ENCODE measurements around the gene LPA. TPM values are rescaled to one million over a fixed set of nuclear protein-coding genes. Genes with fewer than 3 reads are reported as not detected.
A peak's percentile ranks its signal among the peaks of the same experiment; 100 is the strongest.
"Not testable (repeated sequence)": the region's sequence is repeated elsewhere in the genome, so short reads cannot be mapped to it uniquely, and the experiment has no call there.

Gene LPA
- total and polyA plus RNA-seq, 2 donors, result 0.05 to 0.14 TPM

- Histone ChIP-seq H3K9me3 (ENCODE audit: control insufficient read depth in 2 of 2, insufficient read depth in 1 of 2, low read length in 1 of 2) (peaks cover 0 to 14% of the 10 kb centered on the region in 2 donors), H3K36me3 (ENCODE audit: control insufficient read depth in 2 of 2, insufficient read depth in 2 of 2, low read length in 1 of 2) (no peaks in the 10 kb centered on the region), H3K27ac (ENCODE audit: low read depth in 1 of 2, low read length in 1 of 2) (no peak overlapping the region), H3K27me3 (ENCODE audit: control insufficient read depth in 2 of 2, insufficient read depth in 1 of 2, low read length in 1 of 2) (no peaks in the 10 kb centered on the region), H3K4me1 (ENCODE audit: control insufficient read depth in 2 of 2, insufficient read depth in 2 of 2, low read length in 2 of 2) (no peaks in the 10 kb centered on the region), H3K4me3 (ENCODE audit: low read length in 2 of 2) (no peak overlapping the region)
- 94% methylated on average over 5 of the region's 5 CpGs for WGBS
- no peak for DNase-seq (ENCODE audit: low read depth in 6 of 9, low spot score in 9 of 9)
Observed at GRCh38 chr6:160692369-160692959, 28.4 kb upstream of the LPA start.

- no peaks in the 10 kb centered on the region for H3K4me1 ChIP-seq (ENCODE audit: control insufficient read depth in 2 of 2, insufficient read depth in 2 of 2, low read length in 2 of 2)
- H3K36me3 ChIP-seq (ENCODE audit: control insufficient read depth in 2 of 2, insufficient read depth in 2 of 2, low read length in 1 of 2), result no peaks in the 10 kb centered on the region
- H3K27me3 ChIP-seq (ENCODE audit: control insufficient read depth in 2 of 2, insufficient read depth in 1 of 2, low read length in 1 of 2), result no peaks in the 10 kb centered on the region
- 92% methylated on average over 5 of the region's 5 CpGs for WGBS
- peaks cover 0 to 14% of the 10 kb centered on the region in 2 donors for H3K9me3 ChIP-seq (ENCODE audit: control insufficient read depth in 2 of 2, insufficient read depth in 1 of 2, low read length in 1 of 2)
- no peak overlapping the region for H3K27ac ChIP-seq (ENCODE audit: low read depth in 1 of 2, low read length in 1 of 2)
- no peak overlapping the region for H3K4me3 ChIP-seq (ENCODE audit: low read length in 2 of 2)
- no peak for DNase-seq (ENCODE audit: low read depth in 6 of 9, low spot score in 9 of 9)
Observed at GRCh38 chr6:160691617-160692016, 27.5 kb upstream of the LPA start.

GRCh38 chr6:160690458-160690857, 26.4 kb upstream of the LPA start:
- 91% methylated on average over 9 of the region's 9 CpGs for WGBS
- Histone ChIP-seq H3K9me3 (ENCODE audit: control insufficient read depth in 2 of 2, insufficient read depth in 1 of 2, low read length in 1 of 2) (peaks cover 0 to 14% of the 10 kb centered on the region in 2 donors), H3K36me3 (ENCODE audit: control insufficient read depth in 2 of 2, insufficient read depth in 2 of 2, low read length in 1 of 2) (no peaks in the 10 kb centered on the region), H3K4me1 (ENCODE audit: control insufficient read depth in 2 of 2, insufficient read depth in 2 of 2, low read length in 2 of 2) (no peaks in the 10 kb centered on the region), H3K27ac (ENCODE audit: low read depth in 1 of 2, low read length in 1 of 2) (no peak overlapping the region), H3K27me3 (ENCODE audit: control insufficient read depth in 2 of 2, insufficient read depth in 1 of 2, low read length in 1 of 2) (no peaks in the 10 kb centered on the region), H3K4me3 (ENCODE audit: low read length in 2 of 2) (no peak overlapping the region)
- DNase-seq (ENCODE audit: low read depth in 6 of 9, low spot score in 9 of 9), result no peak

DNA sequence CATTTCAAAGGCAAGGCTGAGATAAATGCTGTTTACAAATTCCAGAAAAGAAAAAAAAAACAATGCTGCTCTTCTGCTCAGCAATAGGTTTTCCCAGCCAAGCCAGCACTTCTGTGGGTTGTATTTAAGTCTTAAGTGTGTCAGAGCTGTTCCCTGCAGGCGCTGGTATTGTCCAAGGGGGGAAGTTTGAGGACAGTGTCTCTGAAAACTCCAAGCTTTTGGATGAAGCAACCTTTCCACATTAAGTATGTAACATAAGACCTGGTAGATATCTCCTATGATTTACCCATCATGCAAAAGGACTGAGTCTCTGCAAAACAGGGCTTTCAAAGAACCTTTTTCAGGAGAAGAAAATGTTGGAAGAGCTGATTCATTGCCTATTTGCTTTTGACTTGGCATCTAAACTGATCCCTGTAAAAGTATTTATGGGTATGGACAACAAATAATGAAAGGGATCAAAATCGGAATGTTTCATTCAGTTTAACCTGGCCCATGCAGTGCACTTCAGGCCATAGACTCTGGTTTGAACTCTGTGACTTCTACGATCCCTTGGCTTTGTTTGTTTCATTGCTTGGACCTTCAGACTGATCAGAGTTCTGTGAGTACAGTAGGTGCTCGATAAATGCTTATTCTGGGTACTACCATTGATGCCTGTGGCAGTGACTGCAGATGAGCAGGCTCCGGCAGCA, 21.8 kb upstream of the LPA start:
- Histone ChIP-seq H3K4me3 (ENCODE audit: low read length in 2 of 2) (no peak overlapping the region), H3K27ac (ENCODE audit: low read depth in 1 of 2, low read length in 1 of 2) (no peak overlapping the region), H3K27me3 (ENCODE audit: control insufficient read depth in 2 of 2, insufficient read depth in 1 of 2, low read length in 1 of 2) (no peaks in the 10 kb centered on the region), H3K36me3 (ENCODE audit: control insufficient read depth in 2 of 2, insufficient read depth in 2 of 2, low read length in 1 of 2) (no peaks in the 10 kb centered on the region), H3K9me3 (ENCODE audit: control insufficient read depth in 2 of 2, insufficient read depth in 1 of 2, low read length in 1 of 2) (peaks cover 0 to 11% of the 10 kb centered on the region in 2 donors), H3K4me1 (ENCODE audit: control insufficient read depth in 2 of 2, insufficient read depth in 2 of 2, low read length in 2 of 2) (no peaks in the 10 kb centered on the region)
- no peak for DNase-seq (ENCODE audit: low read depth in 6 of 9, low spot score in 9 of 9)
- WGBS, result 94% methylated on average over 5 of the region's 5 CpGs

DNA sequence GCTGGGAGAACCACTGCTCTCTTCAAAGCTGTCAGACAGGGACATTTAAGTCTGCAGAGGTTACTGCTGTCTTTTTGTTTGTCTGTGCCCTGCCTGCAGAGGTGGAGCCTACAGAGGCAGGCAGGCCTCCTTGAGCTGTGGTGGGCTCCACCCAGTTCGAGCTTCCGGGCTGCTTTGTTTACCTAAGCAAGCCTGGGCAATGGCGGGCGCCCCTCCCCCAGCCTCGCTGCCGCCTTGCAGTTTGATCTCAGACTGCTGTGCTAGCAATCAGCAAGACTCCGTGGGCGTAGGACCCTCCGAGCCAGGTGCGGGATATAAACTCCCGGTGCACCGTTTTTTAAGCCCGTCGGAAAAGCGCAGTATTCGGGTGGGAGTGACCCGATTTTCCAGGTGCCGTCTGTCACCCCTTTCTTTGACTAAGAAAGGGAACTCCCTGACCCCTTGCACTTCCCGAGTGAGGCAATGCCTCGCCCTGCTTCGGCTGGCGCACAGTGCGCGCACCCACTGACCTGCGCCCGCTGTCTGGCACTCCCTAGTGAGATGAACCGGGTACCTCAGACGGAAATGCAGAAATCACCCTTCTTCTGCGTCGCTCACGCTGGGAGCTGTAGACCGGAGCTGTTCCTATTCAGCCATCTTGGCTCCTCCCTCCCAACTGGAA, 21.2 kb upstream of the LPA start:
- DNase-seq (ENCODE audit: low read depth in 6 of 9, low spot score in 9 of 9); H3K4me1 ChIP-seq (ENCODE audit: control insufficient read depth in 2 of 2, insufficient read depth in 2 of 2, low read length in 2 of 2); H3K9me3 ChIP-seq (ENCODE audit: control insufficient read depth in 2 of 2, insufficient read depth in 1 of 2, low read length in 1 of 2); H3K4me3 ChIP-seq (ENCODE audit: low read length in 2 of 2); H3K27ac ChIP-seq (ENCODE audit: low read depth in 1 of 2, low read length in 1 of 2); H3K36me3 ChIP-seq (ENCODE audit: control insufficient read depth in 2 of 2, insufficient read depth in 2 of 2, low read length in 1 of 2); H3K27me3 ChIP-seq (ENCODE audit: control insufficient read depth in 2 of 2, insufficient read depth in 1 of 2, low read length in 1 of 2): not testable (repeated sequence)
- WGBS, result 97% methylated on average over 27 of the region's 32 CpGs

GRCh38 chr6:160679402-160679769, 15.3 kb upstream of the LPA start:
- 14% methylated on average over 14 of the region's 14 CpGs for WGBS
- H3K27ac ChIP-seq (ENCODE audit: low read depth in 1 of 2, low read length in 1 of 2), result no peak overlapping the region
- DNase-seq (ENCODE audit: low read depth in 6 of 9, low spot score in 9 of 9), result no peak
- H3K36me3 ChIP-seq (ENCODE audit: control insufficient read depth in 2 of 2, insufficient read depth in 2 of 2, low read length in 1 of 2), result no peaks in the 10 kb centered on the region
- no peak overlapping the region for H3K4me3 ChIP-seq (ENCODE audit: low read length in 2 of 2)
- no peaks in the 10 kb centered on the region for H3K9me3 ChIP-seq (ENCODE audit: control insufficient read depth in 2 of 2, insufficient read depth in 1 of 2, low read length in 1 of 2)
- H3K27me3 ChIP-seq (ENCODE audit: control insufficient read depth in 2 of 2, insufficient read depth in 1 of 2, low read length in 1 of 2), result peaks cover 0 to 8% of the 10 kb centered on the region in 2 donors
- H3K4me1 ChIP-seq (ENCODE audit: control insufficient read depth in 2 of 2, insufficient read depth in 2 of 2, low read length in 2 of 2), result no peaks in the 10 kb centered on the region

- DNase-seq (ENCODE audit: low read depth in 6 of 9, low spot score in 9 of 9), result no peak
- Histone ChIP-seq H3K4me3 (ENCODE audit: low read length in 2 of 2) (no peak overlapping the region), H3K9me3 (ENCODE audit: control insufficient read depth in 2 of 2, insufficient read depth in 1 of 2, low read length in 1 of 2) (no peaks in the 10 kb centered on the region), H3K27ac (ENCODE audit: low read depth in 1 of 2, low read length in 1 of 2) (peak overlapping the region in 1 of 2 donors; percentile 42), H3K36me3 (ENCODE audit: control insufficient read depth in 2 of 2, insufficient read depth in 2 of 2, low read length in 1 of 2) (no peaks in the 10 kb centered on the region), H3K4me1 (ENCODE audit: control insufficient read depth in 2 of 2, insufficient read depth in 2 of 2, low read length in 2 of 2) (no peaks in the 10 kb centered on the region), H3K27me3 (ENCODE audit: control insufficient read depth in 2 of 2, insufficient read depth in 1 of 2, low read length in 1 of 2) (peaks cover 0 to 8% of the 10 kb centered on the region in 2 donors)
- 21% methylated on average over 42 of the region's 42 CpGs for WGBS
Observed at GRCh38 chr6:160678744-160679401, 14.8 kb upstream of the LPA start.

GRCh38 chr6:160678230-160678629, 14.2 kb upstream of the LPA start:
- Histone ChIP-seq H3K36me3 (ENCODE audit: control insufficient read depth in 2 of 2, insufficient read depth in 2 of 2, low read length in 1 of 2) (no peaks in the 10 kb centered on the region), H3K27me3 (ENCODE audit: control insufficient read depth in 2 of 2, insufficient read depth in 1 of 2, low read length in 1 of 2) (peaks cover 0 to 8% of the 10 kb centered on the region in 2 donors), H3K4me3 (ENCODE audit: low read length in 2 of 2) (no peak overlapping the region), H3K27ac (ENCODE audit: low read depth in 1 of 2, low read length in 1 of 2) (no peak overlapping the region), H3K9me3 (ENCODE audit: control insufficient read depth in 2 of 2, insufficient read depth in 1 of 2, low read length in 1 of 2) (no peaks in the 10 kb centered on the region), H3K4me1 (ENCODE audit: control insufficient read depth in 2 of 2, insufficient read depth in 2 of 2, low read length in 2 of 2) (no peaks in the 10 kb centered on the region)
- DNase-seq (ENCODE audit: low read depth in 6 of 9, low spot score in 9 of 9), result peak in 1 of 9 donors; percentile 7
- WGBS, result 65% methylated on average over 4 of the region's 4 CpGs

DNA sequence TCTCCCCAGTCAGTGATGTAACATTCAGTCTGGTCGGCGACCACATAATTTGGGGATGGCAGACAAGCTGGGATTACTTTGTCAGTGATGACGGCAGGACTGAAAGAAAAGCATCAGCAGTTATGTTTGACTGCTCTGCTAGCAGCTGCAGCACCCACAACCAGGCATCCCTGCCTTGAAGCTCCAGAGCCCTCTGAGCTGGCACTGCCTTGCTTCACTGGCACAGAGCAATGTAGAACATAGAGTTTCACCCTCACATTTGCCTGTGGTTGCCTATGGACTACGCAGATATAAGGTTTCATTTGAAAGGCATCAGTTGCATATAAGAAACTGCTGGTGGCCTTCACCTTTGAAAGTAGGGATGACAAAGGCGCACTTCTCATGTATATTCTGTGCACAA, 12.3 kb upstream of the LPA start:
- not testable (repeated sequence) for H3K4me3 ChIP-seq (ENCODE audit: low read length in 2 of 2); H3K9me3 ChIP-seq (ENCODE audit: control insufficient read depth in 2 of 2, insufficient read depth in 1 of 2, low read length in 1 of 2); H3K27me3 ChIP-seq (ENCODE audit: control insufficient read depth in 2 of 2, insufficient read depth in 1 of 2, low read length in 1 of 2); H3K36me3 ChIP-seq (ENCODE audit: control insufficient read depth in 2 of 2, insufficient read depth in 2 of 2, low read length in 1 of 2); H3K4me1 ChIP-seq (ENCODE audit: control insufficient read depth in 2 of 2, insufficient read depth in 2 of 2, low read length in 2 of 2); H3K27ac ChIP-seq (ENCODE audit: low read depth in 1 of 2, low read length in 1 of 2); DNase-seq (ENCODE audit: low read depth in 6 of 9, low spot score in 9 of 9)
- 96% methylated on average over 5 of the region's 5 CpGs for WGBS

All from thymus (tissue), 11 donors.